ENCODE results near the gene FBXW8.

- TF ChIP-seq POLR2AphosphoS5 (IDR thresholded peaks at IDR 0.05; ENCODE audit: borderline replicate concordance, low read depth, low read length) = no peak
- TF ChIP-seq EZH2 (IDR thresholded peaks at IDR 0.05) = no peak
Observed at GRCh38 chr12:117024961-117025480, 114.3 kb downstream of the FBXW8 start.
